Kidney tubule cell (primary cell): ENCODE measurements around the gene CREB5.
A peak's percentile ranks its signal among the peaks of the same experiment; 100 is the strongest.

Experiments used
- DNase-seq: peaks from one replicate; pipeline ENCODE4 v3.0.0-alpha.2; 2018; ENCODE audit warnings: low spot score

The CREB5 gene

GRCh38 chr7:28613262-28613661, 200.9 kb downstream of the CREB5 start:
- DNase-seq, result peak; percentile 51

- no peak for DNase-seq
These were observed 202.8 kb downstream of the CREB5 start for GRCh38 chr7:28615091-28615490.

GRCh38 chr7:28617308-28617880, 205.1 kb downstream of the CREB5 start:
- DNase-seq, result no peak

- no peak for DNase-seq
These were observed 206.1 kb downstream of the CREB5 start for GRCh38 chr7:28618383-28618782.

GRCh38 chr7:28619256-28619655, 206.9 kb downstream of the CREB5 start:
- DNase-seq, result no peak

GRCh38 chr7:28621369-28621841, 209.1 kb downstream of the CREB5 start:
- peak; percentile 73 for DNase-seq

- peak; percentile 60 for DNase-seq
These were observed 210.9 kb downstream of the CREB5 start for GRCh38 chr7:28623105-28623730.

- peak; percentile 52 for DNase-seq
These were observed 211.5 kb downstream of the CREB5 start for GRCh38 chr7:28623863-28624262.

- DNase-seq, result no peak
These were observed 213.1 kb downstream of the CREB5 start for GRCh38 chr7:28625432-28625831.

- DNase-seq, result no peak
These were observed 213.9 kb downstream of the CREB5 start for GRCh38 chr7:28626221-28626620.

- DNase-seq, result peak; percentile 53
These were observed 214.4 kb downstream of the CREB5 start for GRCh38 chr7:28626624-28627262.

GRCh38 chr7:28627263-28627653, 214.9 kb downstream of the CREB5 start:
- DNase-seq, result no peak

GRCh38 chr7:28627896-28628295, 215.6 kb downstream of the CREB5 start:
- no peak for DNase-seq

- peak; percentile 69 for DNase-seq
These were observed 217.0 kb downstream of the CREB5 start for GRCh38 chr7:28629216-28629842.

GRCh38 chr7:28630350-28630749, 218.0 kb downstream of the CREB5 start:
- DNase-seq, result no peak

- no peak for DNase-seq
These were observed 219.7 kb downstream of the CREB5 start for GRCh38 chr7:28631995-28632394.

- no peak for DNase-seq
These were observed 226.6 kb downstream of the CREB5 start for GRCh38 chr7:28638914-28639313.

GRCh38 chr7:28640001-28640400, 227.7 kb downstream of the CREB5 start:
- DNase-seq, result no peak

- no peak for DNase-seq
These were observed 229.6 kb downstream of the CREB5 start for GRCh38 chr7:28641752-28642545.

GRCh38 chr7:28643188-28643569, 230.9 kb downstream of the CREB5 start:
- DNase-seq, result peak; percentile 23

- DNase-seq, result no peak
These were observed 231.4 kb downstream of the CREB5 start for GRCh38 chr7:28643584-28644340.
